Hematopoietic multipotent progenitor cell (in vitro differentiated cells): ENCODE data around the gene DLGAP1. TPM values are rescaled to one million over a fixed set of nuclear protein-coding genes. Genes with fewer than 3 reads are reported as not detected.

Experiments
- DNase-seq, 3 donors: peaks; one replicate each; pipeline ENCODE4 v3.0.0-alpha.2; 2011 to 2015; ENCODE audit warnings: low read depth in 2 of 3, low spot score in 2 of 3
- total RNA-seq: library from RNA; depleted of rRNA; stranded (reverse); fragments of >200 nt; gene quantifications from one replicate; pipeline ENCODE4 v1.2.3, GENCODE V29; 2012

DLGAP1 gene
- total RNA-seq, 1 donor: 0.27 TPM

- DNase-seq: no peak
Measured at GRCh38 chr18:3839581-3839981, 615.5 kb downstream of the DLGAP1 start.

- DNase-seq: no peak
Measured at GRCh38 chr18:3836483-3837335, 618.4 kb downstream of the DLGAP1 start.

GRCh38 chr18:3832025-3832638, 623.0 kb downstream of the DLGAP1 start:
- DNase-seq: no peak

GRCh38 chr18:3830604-3831003, 624.5 kb downstream of the DLGAP1 start:
- DNase-seq: no peak

- no peak for DNase-seq
Measured at GRCh38 chr18:3827236-3827845, 627.8 kb downstream of the DLGAP1 start.

GRCh38 chr18:3826021-3826420, 629.1 kb downstream of the DLGAP1 start:
- no peak for DNase-seq

- DNase-seq: no peak
Measured at GRCh38 chr18:3824101-3824500, 631.0 kb downstream of the DLGAP1 start.

- DNase-seq: no peak
Measured at GRCh38 chr18:3823073-3823472, 632.0 kb downstream of the DLGAP1 start.

- DNase-seq: no peak
Measured at GRCh38 chr18:3821524-3821923, 633.6 kb downstream of the DLGAP1 start.

- DNase-seq: no peak
Measured at GRCh38 chr18:3819961-3820360, 635.1 kb downstream of the DLGAP1 start.

GRCh38 chr18:3816610-3817363, 638.3 kb downstream of the DLGAP1 start:
- DNase-seq: no peak

GRCh38 chr18:3815991-3816390, 639.1 kb downstream of the DLGAP1 start:
- DNase-seq: no peak

GRCh38 chr18:3814816-3815215, 640.3 kb downstream of the DLGAP1 start:
- no peak for DNase-seq

- no peak for DNase-seq
Measured at GRCh38 chr18:3810296-3810695, 644.8 kb downstream of the DLGAP1 start.

- DNase-seq: no peak
Measured at GRCh38 chr18:3808985-3809780, 645.9 kb downstream of the DLGAP1 start.

- DNase-seq: no peak
Measured at GRCh38 chr18:3806656-3807055, 648.5 kb downstream of the DLGAP1 start.

- no peak for DNase-seq
Measured at GRCh38 chr18:3804336-3804735, 650.8 kb downstream of the DLGAP1 start.

- DNase-seq: no peak
Measured at GRCh38 chr18:3803350-3803749, 651.8 kb downstream of the DLGAP1 start.

GRCh38 chr18:3799515-3799914, 655.6 kb downstream of the DLGAP1 start:
- no peak for DNase-seq

GRCh38 chr18:3798032-3798431, 657.1 kb downstream of the DLGAP1 start:
- DNase-seq: no peak
